T47D (cell line): ENCODE results near the gene AP3M1.

Experiments
- DNase-seq, 2 experiments: peaks; one replicate each; pipeline versions ENCODE4 v3.0.0 to v3.0.0-alpha.2; 2011 to 2012; ENCODE audit warnings: low read depth in 1 of 2, low spot score in 1 of 2
- JUND ChIP-seq: IDR thresholded peaks from 2 replicates; pipeline ENCODE4 v1.6.1; 2012; ENCODE audit warnings: low read depth
- in situ Hi-C: cut with HindIII; loops from 2 replicates; pipeline ENCODE4 v1.10.0; 2016; ENCODE audit warnings: low sequenced_read_pairs, low pct_unique_long_range_greater_than_20kb

The AP3M1 gene

DNA sequence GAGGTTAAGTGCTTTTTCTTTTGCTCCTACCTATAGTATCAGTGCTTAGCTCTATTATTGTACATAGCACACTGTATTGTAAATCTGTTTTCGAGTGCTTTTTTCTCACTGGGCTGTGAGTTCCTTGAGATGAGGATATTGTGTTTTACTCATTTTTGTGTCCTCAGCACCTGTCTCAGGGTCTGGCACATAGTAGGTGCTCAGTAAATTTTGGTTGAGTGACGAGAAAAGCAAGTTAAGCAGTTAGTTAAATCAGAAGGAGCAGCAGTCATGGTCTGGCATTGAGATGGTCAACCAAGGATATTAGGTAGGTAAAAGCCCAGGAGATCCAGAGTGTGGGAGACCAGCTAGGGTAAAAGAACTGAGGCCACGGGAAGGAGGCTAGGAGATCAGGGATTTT is 51.2 kb downstream of the AP3M1 start:
- in situ Hi-C loops, result no loop called here
- TF ChIP-seq JUND, result no peak
- no peak for DNase-seq

DNA sequence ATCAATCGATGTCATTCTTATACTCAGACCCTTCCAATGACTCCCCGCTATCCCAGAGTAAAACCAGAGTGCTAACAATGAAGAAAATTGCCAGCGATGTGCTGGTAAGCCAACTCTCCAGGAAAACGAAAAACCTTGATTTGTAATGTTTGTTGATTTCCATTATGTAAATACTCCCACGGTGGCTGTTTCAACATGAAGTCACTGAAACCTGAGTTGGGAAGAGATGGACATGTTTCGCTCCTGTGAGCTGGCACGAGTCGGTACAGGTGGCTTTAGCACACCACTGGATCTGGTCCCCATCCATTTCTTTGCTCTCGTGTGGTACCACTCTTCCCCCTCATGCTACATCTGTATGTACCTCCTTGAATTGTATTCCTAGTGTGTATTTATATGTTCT is 52.9 kb downstream of the AP3M1 start:
- DNase-seq, result no peak
- in situ Hi-C loops, result no loop called here

DNA sequence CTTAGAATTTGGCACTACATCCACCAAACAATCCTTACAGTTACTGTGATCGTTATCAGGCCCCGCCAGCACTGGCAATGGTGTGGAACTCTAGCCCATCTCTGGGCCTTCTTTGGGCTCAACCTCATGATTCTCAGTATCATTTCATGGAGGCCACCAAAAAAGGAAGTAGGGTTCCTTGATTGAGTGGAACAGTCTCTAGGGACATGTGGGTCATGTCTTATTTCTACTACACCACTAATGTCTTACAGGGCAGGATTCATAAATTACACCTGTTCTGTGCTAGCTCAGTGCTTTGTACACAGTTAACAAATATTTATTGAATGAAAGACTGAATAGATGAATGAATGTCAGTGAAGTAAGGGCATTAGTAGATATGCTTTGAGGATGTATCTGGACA is 53.9 kb downstream of the AP3M1 start:
- in situ Hi-C loops, result no loop called here
- no peak for TF ChIP-seq JUND

More for the DNA sequence above, 52.9 kb downstream of the AP3M1 start:
- no peak for TF ChIP-seq JUND

DNA sequence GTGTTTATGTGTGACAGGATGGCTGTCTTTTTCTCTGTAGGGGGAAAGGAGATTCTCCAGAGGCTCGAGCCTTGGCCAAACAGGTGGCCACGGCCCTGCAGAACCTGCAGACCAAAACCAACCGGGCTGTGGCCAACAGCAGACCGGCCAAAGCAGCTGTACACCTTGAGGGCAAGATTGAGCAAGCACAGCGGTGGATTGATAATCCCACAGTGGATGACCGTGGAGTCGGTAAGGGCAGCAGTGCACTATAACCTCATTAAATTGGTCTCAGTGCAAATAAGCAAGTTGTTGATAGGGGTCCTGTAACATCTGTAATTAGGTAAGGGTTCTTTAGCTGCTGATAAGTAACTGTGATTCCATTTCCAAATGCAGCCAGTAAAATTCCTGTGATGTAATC is 56.4 kb downstream of the AP3M1 start:
- no peak for TF ChIP-seq JUND
- in situ Hi-C loops, result no loop called here
- DNase-seq, result no peak

More for the DNA sequence above, 53.9 kb downstream of the AP3M1 start:
- no peak for DNase-seq

DNA sequence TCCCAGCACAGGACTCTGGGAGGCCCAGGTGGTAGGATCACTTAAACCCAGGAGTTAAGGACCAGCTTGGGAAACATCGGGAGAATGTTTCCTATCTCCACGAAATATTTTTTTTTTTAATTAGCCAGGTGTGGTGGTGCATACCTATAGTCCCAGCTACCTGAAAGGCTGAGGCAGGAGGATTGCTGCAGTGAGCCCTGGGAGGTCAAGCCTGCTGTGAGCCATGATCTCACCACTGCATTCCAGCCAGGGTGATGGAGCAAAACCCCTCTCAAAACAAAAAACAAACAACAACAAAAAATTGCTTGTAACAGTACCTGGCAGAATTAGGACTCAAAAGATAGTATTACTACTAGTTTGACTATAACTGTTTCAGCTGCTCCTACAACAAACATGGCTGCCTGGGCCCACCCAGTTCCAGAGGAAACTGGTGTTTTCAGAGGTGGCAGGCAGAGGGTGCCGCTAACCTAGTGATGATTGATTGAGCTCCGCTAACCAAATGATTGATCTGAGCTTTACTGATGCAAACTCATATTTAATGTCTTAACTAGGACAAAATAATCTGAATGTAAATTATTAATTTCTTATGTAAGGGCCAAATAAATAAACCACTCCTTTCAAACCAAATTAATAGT is 57.0 kb downstream of the AP3M1 start:
- DNase-seq, result no peak
- no peak for TF ChIP-seq JUND
- in situ Hi-C loops, result no loop called here

DNA sequence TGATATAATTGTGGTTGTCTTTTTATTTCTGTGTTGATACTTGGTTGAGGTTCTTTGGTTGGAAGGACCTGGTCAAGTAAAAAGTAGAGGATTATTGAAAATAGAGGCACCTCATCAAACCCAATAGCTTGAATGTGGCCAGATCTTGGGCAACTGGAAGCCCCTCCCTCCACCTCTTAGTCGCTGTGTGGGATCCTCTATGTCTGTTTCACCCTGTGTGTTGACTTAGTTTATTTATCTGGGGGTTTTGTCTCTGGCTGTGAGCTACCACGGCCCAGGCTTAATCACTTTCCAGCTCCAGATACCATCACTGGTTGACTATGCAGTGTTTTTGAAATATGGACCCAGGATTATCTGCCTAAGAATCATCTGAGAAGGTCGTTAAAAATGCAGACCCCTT is 58.3 kb downstream of the AP3M1 start:
- no peak for TF ChIP-seq JUND
- in situ Hi-C loops, result no loop called here
- no peak for DNase-seq

DNA sequence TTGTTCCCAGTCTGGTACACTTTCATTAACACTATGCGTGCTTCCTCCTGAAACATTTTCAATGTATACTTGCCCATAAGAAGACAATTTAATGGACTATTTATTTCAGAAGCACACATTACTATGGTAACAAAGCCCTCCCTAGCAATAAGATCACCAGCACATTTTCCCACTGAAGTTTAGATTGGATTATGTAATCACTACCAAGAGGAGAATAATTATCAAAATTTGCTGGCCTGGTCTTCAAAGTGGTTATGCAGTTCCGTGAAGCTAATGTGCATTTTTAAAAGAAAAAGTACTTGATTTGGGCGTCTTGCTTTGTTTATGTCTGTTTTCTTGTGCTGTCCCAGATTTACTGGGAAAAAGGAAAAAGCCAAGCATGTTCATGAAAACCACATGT is 61.9 kb downstream of the AP3M1 start:
- in situ Hi-C loops, result no loop called here
- TF ChIP-seq JUND, result no peak
- no peak for DNase-seq

DNA sequence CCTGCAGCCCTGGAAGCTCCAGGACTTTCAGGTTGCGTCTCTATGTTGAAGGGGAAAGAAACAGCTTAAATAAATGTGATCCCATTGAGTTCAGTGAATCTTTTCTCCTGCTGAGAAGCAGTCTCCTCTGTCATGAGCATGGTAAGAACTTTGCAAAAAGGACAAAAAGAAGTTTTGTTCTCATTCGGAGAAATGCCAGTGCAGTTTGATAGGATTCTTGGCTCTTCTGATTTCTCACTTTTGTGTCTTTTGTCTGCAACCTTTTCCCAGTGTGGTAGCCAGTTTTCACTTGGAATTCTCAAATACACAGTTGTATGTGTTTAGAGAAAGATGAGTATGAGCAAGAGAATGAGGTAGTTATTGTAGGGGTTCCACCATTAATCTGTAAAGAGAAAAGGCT is 64.3 kb downstream of the AP3M1 start:
- no peak for DNase-seq
- TF ChIP-seq JUND, result no peak
- in situ Hi-C loops, result no loop called here

DNA sequence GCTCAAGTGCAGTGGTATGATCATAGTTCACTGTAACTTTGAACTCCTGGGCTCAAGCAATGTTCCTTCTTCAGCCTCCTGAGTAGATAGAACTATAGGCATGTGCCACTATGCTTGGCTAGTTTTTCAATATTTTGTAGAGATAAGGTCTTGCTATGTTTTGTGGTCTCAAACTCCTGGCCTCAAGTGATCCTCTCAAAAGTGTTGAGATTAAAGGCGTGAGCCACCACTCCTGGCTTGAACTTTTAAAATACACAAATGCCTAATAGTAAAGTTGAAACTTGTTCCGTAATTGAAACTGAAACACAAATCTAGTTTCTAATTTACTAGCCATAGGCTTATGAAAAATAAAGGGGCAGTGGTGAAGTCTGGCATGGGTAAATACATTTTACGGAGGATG is 65.7 kb downstream of the AP3M1 start:
- no peak for TF ChIP-seq JUND
- no peak for DNase-seq
- in situ Hi-C loops, result no loop called here

DNA sequence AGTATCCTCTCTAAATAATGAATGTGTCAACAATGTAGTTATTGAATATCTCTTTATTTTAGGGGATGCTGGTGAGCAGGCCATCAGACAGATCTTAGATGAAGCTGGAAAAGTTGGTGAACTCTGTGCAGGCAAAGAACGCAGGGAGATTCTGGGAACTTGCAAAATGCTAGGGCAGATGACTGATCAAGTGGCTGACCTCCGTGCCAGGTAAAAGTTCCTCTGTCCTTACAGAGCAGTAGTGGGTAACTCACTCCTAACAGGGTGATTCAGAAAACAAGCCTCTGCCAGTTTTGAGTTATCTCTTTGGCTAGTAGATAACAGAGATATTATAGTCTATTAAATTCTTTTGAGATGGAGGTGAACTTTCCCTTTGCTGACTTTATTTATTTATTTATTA is 67.3 kb downstream of the AP3M1 start:
- no peak for DNase-seq
- in situ Hi-C loops, result no loop called here
- TF ChIP-seq JUND, result no peak

DNA sequence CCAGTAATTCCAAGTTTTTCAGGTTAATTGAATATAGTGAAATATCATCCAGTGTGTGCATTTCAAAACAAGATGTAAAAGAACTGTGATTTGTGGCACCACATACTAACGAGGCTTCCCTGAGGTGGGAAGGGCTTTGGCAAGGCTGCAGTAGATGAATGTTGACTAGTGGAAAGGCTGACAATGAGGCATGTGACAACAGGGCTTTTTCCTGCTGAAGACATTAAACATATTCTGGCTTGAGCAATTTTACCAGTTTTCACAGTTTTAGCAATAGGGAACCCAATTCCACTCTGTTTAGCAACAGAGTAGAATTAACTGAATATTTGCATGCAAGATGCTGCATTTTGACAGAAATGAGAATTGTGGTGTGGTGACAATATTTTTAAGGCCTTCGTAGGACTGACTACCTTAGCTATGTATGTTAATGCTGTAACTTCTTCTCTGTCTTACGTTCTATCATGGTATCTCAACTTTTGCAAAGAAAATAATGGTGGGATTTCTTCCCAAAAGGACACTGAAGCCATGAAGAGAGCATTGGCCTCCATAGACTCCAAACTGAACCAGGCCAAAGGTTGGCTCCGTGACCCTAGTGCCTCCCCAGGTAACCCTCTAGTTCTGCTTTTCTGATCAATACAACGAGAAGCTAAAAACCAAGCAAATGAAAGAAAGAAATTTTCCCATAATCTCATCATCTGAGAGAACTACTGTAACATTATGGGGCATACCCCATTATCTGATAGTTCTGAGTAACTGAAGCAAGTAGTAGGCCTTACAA is 68.5 kb downstream of the AP3M1 start:
- TF ChIP-seq JUND, result no peak
- in situ Hi-C loops, result no loop called here
- DNase-seq, result no peak

DNA sequence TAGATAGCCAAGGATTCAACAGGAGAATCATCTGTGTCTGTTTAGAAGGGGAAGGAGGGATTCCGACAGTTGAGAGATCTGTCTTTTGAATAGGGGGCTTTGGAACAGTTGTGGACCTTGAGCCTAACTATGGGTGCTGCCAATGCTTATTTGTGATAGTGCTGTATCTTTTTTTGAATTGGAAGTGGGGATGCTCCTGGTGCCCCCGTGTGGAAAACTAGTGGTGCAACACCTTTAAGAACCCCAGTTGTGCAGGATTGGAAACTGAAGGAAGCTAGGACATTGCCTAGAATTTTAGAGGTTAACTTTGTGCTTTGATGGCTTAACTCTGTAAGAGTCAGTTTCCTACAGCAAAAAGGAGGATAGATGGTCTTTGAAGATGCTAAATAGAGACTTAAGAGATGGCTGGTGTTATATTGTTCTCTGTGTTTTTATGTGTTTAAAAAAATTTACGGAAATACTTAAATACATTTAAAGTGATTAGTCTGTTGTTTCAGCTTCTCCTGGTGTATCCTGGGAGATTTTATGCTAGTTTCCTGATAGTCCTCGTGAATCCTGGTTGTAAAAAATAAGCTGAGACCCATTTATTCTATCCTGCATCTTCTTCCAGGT is 69.3 kb downstream of the AP3M1 start:
- in situ Hi-C loops, result no loop called here
- TF ChIP-seq JUND, result no peak
- peak; percentile 48 to 59 for DNase-seq

DNA sequence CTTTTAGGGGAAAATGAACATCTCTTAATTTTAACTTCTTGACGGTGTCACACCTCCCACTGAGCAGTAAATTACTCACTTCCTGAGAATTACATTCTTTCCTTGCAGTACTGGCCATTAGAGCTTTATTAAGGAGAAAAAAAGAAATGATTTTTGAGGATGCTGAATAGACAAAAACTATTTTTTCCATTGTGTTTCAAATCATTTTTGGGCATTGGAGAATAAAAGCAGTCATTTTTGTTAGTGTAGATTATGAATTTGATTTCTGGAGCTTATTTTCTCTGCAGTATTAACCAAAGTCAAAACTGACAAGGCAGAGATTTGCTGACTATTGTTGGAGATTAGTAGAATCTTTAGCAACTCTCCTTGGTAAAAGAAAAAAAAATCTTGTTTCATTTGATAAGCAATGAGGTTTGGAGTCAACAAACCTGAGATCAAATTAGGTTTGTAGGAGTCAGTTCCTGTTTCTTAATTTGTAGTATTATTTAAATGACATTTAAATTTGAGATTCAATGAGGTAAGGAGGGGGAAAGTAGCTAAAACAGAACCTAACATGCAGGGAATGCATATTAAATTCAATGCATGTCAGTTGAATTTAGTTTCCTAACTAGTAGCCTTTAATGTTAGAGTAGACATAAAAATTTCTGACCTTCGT is 70.6 kb downstream of the AP3M1 start:
- in situ Hi-C loops, result no loop called here
- DNase-seq, result no peak
- no peak for TF ChIP-seq JUND
